ENCODE results near the gene ZNF524.

DNA sequence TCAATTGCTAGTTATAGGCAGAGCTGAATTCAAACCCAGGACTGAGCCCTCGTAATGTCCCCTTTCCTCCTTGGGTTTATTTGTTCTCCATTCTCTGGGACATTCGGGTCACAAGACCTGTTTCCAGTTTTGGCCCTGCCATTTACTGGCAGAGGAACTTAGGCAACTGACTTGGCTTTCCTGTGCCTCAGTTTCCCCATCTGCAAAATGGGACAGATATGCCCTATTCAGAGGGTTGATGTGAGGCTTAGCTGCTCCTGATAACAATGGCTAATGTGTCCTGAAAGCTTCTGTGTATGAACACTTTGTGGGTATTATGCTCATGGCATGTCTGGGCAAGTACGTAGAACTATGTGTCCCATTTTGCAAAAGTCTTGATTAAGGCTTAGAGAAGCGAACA is 996 bp downstream of the ZNF524 start:
- TF ChIP-seq, protein P1, sequence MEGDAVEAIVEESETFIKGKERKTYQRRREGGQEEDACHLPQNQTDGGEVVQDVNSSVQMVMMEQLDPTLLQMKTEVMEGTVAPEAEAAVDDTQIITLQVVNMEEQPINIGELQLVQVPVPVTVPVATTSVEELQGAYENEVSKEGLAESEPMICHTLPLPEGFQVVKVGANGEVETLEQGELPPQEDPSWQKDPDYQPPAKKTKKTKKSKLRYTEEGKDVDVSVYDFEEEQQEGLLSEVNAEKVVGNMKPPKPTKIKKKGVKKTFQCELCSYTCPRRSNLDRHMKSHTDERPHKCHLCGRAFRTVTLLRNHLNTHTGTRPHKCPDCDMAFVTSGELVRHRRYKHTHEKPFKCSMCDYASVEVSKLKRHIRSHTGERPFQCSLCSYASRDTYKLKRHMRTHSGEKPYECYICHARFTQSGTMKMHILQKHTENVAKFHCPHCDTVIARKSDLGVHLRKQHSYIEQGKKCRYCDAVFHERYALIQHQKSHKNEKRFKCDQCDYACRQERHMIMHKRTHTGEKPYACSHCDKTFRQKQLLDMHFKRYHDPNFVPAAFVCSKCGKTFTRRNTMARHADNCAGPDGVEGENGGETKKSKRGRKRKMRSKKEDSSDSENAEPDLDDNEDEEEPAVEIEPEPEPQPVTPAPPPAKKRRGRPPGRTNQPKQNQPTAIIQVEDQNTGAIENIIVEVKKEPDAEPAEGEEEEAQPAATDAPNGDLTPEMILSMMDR (IDR thresholded peaks at IDR 0.05): no peak
- no peak for TF ChIP-seq POLR2A (IDR thresholded peaks at IDR 0.05)

Measured in tibial nerve (tissue), 3 donors.